NCI-H2171 treated with DMSO at 0.1 percent for 48 hours (cell line): ENCODE results near the gene B4GALNT2.
"Not testable (repeated sequence)": the region's sequence is repeated elsewhere in the genome, so short reads cannot be mapped to it uniquely, and the experiment has no call there.

ENCODE experiments used
- DNase-seq: peaks from one replicate; lab custom pipeline; 2025; lab: John Stamatoyannopoulos, UW

Gene B4GALNT2

DNA sequence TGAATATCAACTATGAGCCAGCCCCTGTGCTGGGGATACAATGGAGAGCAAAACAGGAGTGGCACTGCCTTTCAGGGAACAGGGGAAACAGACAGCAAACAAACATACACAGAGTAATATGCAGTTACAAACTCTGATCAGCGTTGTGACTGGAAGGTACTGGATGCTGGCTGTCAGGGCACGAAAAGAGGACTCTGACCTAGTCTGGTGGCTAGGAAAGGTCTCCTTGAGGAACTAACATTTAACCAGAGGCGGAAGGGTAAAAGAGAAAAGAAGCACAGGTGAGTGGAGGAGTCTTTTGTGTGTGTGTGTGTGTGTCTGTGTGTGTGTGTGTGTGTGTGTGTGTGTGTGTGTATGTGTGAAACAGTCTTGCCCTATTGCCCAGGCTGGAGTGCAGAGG, 12.4 kb upstream of the B4GALNT2 start:
- no peak for DNase-seq

- DNase-seq, result no peak
Observed at GRCh38 chr17:49121696-49122292, 10.8 kb upstream of the B4GALNT2 start.

GRCh38 chr17:49122566-49122965, 10.0 kb upstream of the B4GALNT2 start:
- no peak for DNase-seq

DNA sequence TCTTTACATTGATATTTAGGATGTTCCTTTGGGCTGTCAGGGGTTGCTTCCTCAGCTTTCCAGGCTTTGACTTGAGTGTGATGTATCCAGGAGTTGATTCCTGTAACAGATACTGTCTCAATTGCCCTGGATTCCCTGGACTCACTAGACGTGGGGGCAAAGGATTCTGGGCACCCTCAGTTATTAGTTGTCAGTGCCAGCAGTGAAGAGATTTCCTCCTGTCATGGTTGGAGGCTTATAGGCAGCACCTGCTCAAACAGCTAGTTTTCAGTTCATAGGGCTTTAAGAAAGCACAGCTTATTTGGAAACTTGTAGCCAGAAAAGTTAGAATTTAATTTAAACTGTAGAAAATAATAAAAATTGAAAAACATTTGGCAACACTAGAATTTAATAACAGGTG, 9.5 kb upstream of the B4GALNT2 start:
- DNase-seq, result no peak

GRCh38 chr17:49125449-49125848, 7.1 kb upstream of the B4GALNT2 start:
- no peak for DNase-seq

DNA sequence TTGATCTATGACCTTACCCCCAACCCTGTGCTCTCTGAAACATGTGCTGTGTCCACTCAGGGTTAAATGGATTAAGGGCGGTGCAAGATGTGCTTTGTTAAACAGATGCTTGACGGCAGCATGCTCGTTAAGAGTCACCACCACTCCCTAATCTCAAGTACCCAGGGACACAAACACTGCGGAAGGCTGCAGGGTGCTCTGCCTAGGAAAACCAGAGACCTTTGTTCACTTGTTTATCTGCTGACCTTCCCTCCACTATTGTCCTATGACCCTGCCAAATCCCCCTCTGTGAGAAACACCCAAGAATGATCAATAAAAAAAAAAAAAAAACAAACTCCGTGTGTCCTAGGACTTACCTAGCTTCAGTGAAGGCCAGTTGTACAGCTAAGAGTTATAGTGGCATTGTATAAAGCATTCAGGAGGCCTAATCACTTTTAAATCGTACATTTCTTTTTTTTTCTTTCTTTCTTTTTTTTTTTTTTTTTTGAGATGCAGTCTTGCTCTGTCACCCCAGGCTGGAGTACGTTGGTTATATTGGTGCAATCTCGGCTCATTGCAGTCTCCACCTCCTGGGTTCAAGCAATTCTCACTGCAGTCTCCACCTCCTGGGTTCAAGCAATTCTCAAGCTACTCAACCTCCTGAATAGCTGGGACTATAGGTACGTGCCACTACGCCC, 6.2 kb upstream of the B4GALNT2 start:
- DNase-seq, result not testable (repeated sequence)

- DNase-seq, result not testable (repeated sequence)
Observed at GRCh38 chr17:49129359-49129950, 3.1 kb upstream of the B4GALNT2 start.

DNA sequence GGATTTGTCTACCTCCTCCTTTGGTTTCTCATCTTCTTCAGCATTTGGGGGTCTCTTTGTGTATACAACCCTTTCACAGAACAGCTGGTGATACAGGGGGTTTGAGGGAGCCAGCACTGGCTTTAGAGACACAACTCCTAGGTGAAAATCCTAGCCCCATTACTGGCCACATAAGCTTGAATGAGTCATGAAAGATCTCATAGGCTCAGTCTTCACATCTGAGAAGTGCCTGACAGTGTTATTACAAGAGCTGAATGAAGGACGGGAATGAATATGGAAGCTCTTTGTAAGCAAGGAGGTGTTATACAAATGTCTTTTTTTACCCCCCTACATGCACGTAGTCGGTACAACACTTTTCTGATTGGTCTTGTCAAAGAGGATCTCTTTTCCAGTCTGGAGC, 1.7 kb upstream of the B4GALNT2 start:
- no peak for DNase-seq

DNA sequence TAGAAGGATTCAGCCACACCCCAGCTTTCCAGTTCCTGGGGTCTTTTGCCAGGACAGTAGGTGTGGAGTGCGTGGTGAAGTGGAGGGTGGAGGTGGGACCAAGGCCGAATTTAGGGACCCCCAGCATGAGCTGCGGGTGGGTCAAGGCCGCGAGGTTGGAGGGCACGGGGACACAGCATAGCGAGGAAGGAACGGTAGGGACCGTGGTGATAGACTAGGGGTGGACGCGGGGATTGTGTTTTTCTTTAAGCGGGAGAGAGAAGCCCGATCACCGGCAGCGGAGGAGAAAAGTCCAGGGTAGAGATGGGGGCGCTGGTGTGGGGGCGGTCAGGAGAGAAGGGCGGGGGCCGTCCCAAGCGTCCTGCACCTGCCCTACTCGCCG, 261 bp upstream of the B4GALNT2 start:
- no peak for DNase-seq

DNA sequence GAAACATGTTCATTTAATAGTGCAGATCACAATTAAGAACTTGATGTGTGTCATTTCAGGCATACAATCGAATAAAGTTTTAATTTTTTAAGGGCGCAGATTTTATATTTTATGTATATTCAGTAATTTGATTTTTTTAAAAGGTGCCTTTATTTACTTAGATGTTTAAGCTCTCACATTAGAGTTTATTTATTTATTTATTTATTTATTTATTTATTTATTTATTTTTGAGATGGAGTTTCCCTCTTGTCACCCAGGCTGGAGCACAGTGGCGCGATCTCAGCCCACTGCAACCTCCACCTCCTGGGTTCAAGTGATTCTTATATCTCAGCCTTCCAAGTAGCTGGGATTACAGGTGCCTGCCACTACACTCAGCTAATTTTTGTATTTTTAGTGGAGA, 3.8 kb downstream of the B4GALNT2 start:
- DNase-seq, result no peak

GRCh38 chr17:49145654-49146053, 13.1 kb downstream of the B4GALNT2 start:
- not testable (repeated sequence) for DNase-seq

- no peak for DNase-seq
Observed at GRCh38 chr17:49146620-49147306, 14.2 kb downstream of the B4GALNT2 start.

- DNase-seq, result no peak
Observed at GRCh38 chr17:49148171-49148570, 15.6 kb downstream of the B4GALNT2 start.

GRCh38 chr17:49151996-49152395, 19.4 kb downstream of the B4GALNT2 start:
- DNase-seq, result no peak

DNA sequence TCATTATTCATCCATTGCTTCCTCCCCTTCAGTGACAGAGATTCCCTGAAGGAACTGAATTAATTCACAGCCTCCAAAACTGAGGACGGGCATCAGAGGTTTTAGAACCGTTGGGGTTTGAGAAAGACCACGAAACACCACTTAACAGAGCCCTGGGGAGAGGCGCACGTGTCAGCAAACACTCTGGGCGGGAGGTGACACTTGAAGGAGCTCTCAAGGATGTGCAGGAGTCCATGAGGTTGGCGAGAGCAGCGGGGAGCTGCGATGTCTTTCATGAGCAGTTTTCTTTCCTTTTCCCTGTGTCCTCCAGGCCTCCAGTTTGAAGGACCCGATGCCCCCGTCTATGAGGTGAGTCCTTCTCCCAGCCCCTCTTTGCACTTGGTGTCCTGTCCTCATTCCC, 23.7 kb downstream of the B4GALNT2 start:
- no peak for DNase-seq

- DNase-seq, result no peak
Observed at GRCh38 chr17:49157784-49158183, 25.2 kb downstream of the B4GALNT2 start.

GRCh38 chr17:49162866-49163265, 30.3 kb downstream of the B4GALNT2 start:
- no peak for DNase-seq

DNA sequence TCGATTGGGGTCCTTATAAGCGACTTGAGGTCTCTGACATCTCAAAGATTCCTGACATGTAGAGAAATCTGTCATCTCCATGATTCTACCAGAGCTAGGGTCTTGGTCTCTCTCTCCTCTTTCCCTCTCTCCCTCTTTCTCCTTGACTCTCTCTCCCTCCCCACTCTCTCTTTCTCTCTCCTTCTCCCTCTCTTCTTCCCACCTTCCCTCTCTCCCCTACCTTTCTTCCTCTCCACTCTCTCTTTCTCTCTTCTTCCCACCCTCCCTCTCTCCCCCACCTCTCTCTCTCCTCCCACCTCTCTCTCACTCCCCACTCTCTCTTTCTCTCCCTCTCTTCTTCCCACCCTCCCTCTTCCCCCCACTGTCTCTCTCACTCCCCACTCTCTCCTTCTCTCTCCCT, 32.6 kb downstream of the B4GALNT2 start:
- DNase-seq, result no peak

GRCh38 chr17:49168706-49169105, 36.1 kb downstream of the B4GALNT2 start:
- no peak for DNase-seq

DNA sequence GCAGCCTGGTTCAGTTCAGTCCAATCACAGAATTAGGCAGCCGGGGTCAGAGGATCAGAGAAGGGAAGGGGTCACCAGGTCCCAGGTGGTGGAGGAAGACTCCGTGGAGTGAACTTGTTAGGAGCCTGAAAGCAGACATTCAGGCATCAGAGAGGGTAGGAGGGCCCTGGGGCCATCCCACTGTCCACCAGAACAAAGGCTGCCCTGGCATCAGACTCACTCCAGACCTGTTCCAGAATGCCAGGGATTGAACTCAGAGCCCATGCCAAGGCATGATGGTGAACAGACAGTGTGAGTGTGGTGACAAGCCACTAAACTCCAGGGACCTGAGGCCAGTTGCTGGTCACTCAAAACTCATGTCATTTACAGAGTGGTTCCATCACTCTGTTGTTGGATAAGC, 37.6 kb downstream of the B4GALNT2 start:
- no peak for DNase-seq

GRCh38 chr17:49170711-49171110, 38.1 kb downstream of the B4GALNT2 start:
- DNase-seq, result not testable (repeated sequence)

- not testable (repeated sequence) for DNase-seq
Observed at GRCh38 chr17:49175978-49176377, 43.4 kb downstream of the B4GALNT2 start.

- peak; percentile 34 for DNase-seq
Observed at GRCh38 chr17:49180303-49180702, 47.7 kb downstream of the B4GALNT2 start.
